ENCODE results near the gene CAMTA1. TPM values are rescaled to one million over a fixed set of nuclear protein-coding genes. Genes with fewer than 3 reads are reported as not detected.

CAMTA1 gene
- total RNA-seq, 5 donors from 2014 or later (not counting 1 experiment from before 2014, with no cell fraction given): 29.7 to 37.4 (median 34.6) TPM

GRCh38 chr1:7278045-7278444 is 492.8 kb downstream of the CAMTA1 start:
- H3K27ac Mint-ChIP-seq: no peak overlapping the region
- Histone ChIP-seq H3K27me3 (replicated peaks in 1 of 2; ENCODE audit: control insufficient read depth in 2 of 2, extremely low read depth in 1 of 2, insufficient read depth in 2 of 2, low read length in 1 of 2) (peaks cover 0 to 17% of the 10 kb centered on the region in 2 experiments), H3K36me3 (ENCODE audit: control insufficient read depth in 2 of 2, extremely low read depth in 1 of 2, insufficient read depth in 1 of 2, low read length in 1 of 2) (no peaks in the 10 kb centered on the region), H3K4me3 (ENCODE audit: control insufficient read depth in 1 of 2, extremely low read depth in 1 of 2, low read length in 1 of 2) (no peak overlapping the region), H3K4me1 (ENCODE audit: control insufficient read depth in 1 of 2, extremely low read depth in 1 of 2, insufficient read depth in 2 of 2, low read length in 2 of 2) (no peaks in the 10 kb centered on the region), H3K27ac (ENCODE audit: low read length) (no peak overlapping the region), H3K9me3 (no peaks in the 10 kb centered on the region)
- peaks cover 8 to 15% of the 10 kb centered on the region in 2 donors for H3K27me3 Mint-ChIP-seq
- H3K36me3 Mint-ChIP-seq: no peaks in the 10 kb centered on the region
- DNase-seq (no peak), ATAC-seq (replicated peaks in 1 of 4) (no peak)
- CTCF ChIA-PET: no interaction called here
- H3K4me3 Mint-ChIP-seq: no peak overlapping the region
- H3K9me3 Mint-ChIP-seq: peaks cover 8 to 10% (median 9%) of the 10 kb centered on the region in 3 donors
- no peaks in the 10 kb centered on the region for H3K4me1 Mint-ChIP-seq
- WGBS (ENCODE audit: insufficient coverage): no CpG with 5 or more reads among the region's 2 CpGs
- POLR2A ChIA-PET: interaction anchor here in 1 of 2 donors (0.6 kb wide), 1 partner anchor 785 kb away, joined by 3 read pairs; no protein-coding TSS in a partner anchor

GRCh38 chr1:7278827-7279765 is 493.8 kb downstream of the CAMTA1 start:
- Mint-ChIP-seq H3K9me3 (peaks cover 8 to 10% (median 9%) of the 10 kb centered on the region in 3 donors), H3K36me3 (no peaks in the 10 kb centered on the region), H3K27me3 (peaks cover 16 to 23% of the 10 kb centered on the region in 2 donors), H3K27ac (no peak overlapping the region), H3K4me1 (no peaks in the 10 kb centered on the region), H3K4me3 (no peak overlapping the region)
- ChIA-PET POLR2A (interaction anchor here in 1 of 2 donors (0.6 kb wide), 1 partner anchor 784 kb away, joined by 3 read pairs; no protein-coding TSS in a partner anchor), CTCF (no interaction called here)
- no peaks in the 10 kb centered on the region for H3K9me3 ChIP-seq
- WGBS (ENCODE audit: insufficient coverage): 64% methylated on average over 14 of the region's 16 CpGs
- H3K4me3 ChIP-seq (ENCODE audit: control insufficient read depth in 1 of 2, extremely low read depth in 1 of 2, low read length in 1 of 2): no peak overlapping the region
- peaks cover 0 to 20% of the 10 kb centered on the region in 2 experiments for H3K27me3 ChIP-seq (replicated peaks in 1 of 2; ENCODE audit: control insufficient read depth in 2 of 2, extremely low read depth in 1 of 2, insufficient read depth in 2 of 2, low read length in 1 of 2)
- no peaks in the 10 kb centered on the region for H3K36me3 ChIP-seq (ENCODE audit: control insufficient read depth in 2 of 2, extremely low read depth in 1 of 2, insufficient read depth in 1 of 2, low read length in 1 of 2)
- ATAC-seq (replicated peaks in 1 of 4) (no peak), DNase-seq (no peak)
- H3K4me1 ChIP-seq (ENCODE audit: control insufficient read depth in 1 of 2, extremely low read depth in 1 of 2, insufficient read depth in 2 of 2, low read length in 2 of 2): no peaks in the 10 kb centered on the region
- no peak overlapping the region for H3K27ac ChIP-seq (ENCODE audit: low read length)

- Histone ChIP-seq H3K27ac (ENCODE audit: low read length) (no peak overlapping the region), H3K9me3 (no peaks in the 10 kb centered on the region), H3K4me3 (ENCODE audit: control insufficient read depth in 1 of 2, extremely low read depth in 1 of 2, low read length in 1 of 2) (no peak overlapping the region), H3K36me3 (ENCODE audit: control insufficient read depth in 2 of 2, extremely low read depth in 1 of 2, insufficient read depth in 1 of 2, low read length in 1 of 2) (no peaks in the 10 kb centered on the region), H3K27me3 (replicated peaks in 1 of 2; ENCODE audit: control insufficient read depth in 2 of 2, extremely low read depth in 1 of 2, insufficient read depth in 2 of 2, low read length in 1 of 2) (peaks cover 0 to 22% of the 10 kb centered on the region in 2 experiments), H3K4me1 (ENCODE audit: control insufficient read depth in 1 of 2, extremely low read depth in 1 of 2, insufficient read depth in 2 of 2, low read length in 2 of 2) (no peaks in the 10 kb centered on the region)
- CTCF ChIA-PET: no interaction called here
- ATAC-seq (replicated peaks in 1 of 4) (no peak), DNase-seq (no peak)
- Mint-ChIP-seq H3K4me3 (no peak overlapping the region), H3K9me3 (peaks cover 8 to 10% (median 9%) of the 10 kb centered on the region in 3 donors), H3K36me3 (no peaks in the 10 kb centered on the region), H3K27me3 (peaks cover 19 to 27% of the 10 kb centered on the region in 2 donors), H3K27ac (no peak overlapping the region), H3K4me1 (no peaks in the 10 kb centered on the region)
- 41% methylated on average over 2 of the region's 2 CpGs for WGBS (ENCODE audit: insufficient coverage)
- POLR2A ChIA-PET: no interaction called here
These were observed 494.5 kb downstream of the CAMTA1 start for GRCh38 chr1:7279769-7280168.

- ATAC-seq (replicated peaks in 1 of 4) (no peak), DNase-seq (no peak)
- Mint-ChIP-seq H3K9me3 (peaks cover 8 to 10% (median 9%) of the 10 kb centered on the region in 3 donors), H3K36me3 (no peaks in the 10 kb centered on the region), H3K27me3 (peaks cover 25 to 30% of the 10 kb centered on the region in 2 donors), H3K27ac (no peak overlapping the region), H3K4me3 (no peak overlapping the region), H3K4me1 (no peaks in the 10 kb centered on the region)
- POLR2A ChIA-PET: no interaction called here
- Histone ChIP-seq H3K27ac (ENCODE audit: low read length) (no peak overlapping the region), H3K9me3 (no peaks in the 10 kb centered on the region), H3K27me3 (replicated peaks in 1 of 2; ENCODE audit: control insufficient read depth in 2 of 2, extremely low read depth in 1 of 2, insufficient read depth in 2 of 2, low read length in 1 of 2) (peaks cover 0 to 22% of the 10 kb centered on the region in 2 experiments), H3K36me3 (ENCODE audit: control insufficient read depth in 2 of 2, extremely low read depth in 1 of 2, insufficient read depth in 1 of 2, low read length in 1 of 2) (no peaks in the 10 kb centered on the region), H3K4me3 (ENCODE audit: control insufficient read depth in 1 of 2, extremely low read depth in 1 of 2, low read length in 1 of 2) (no peak overlapping the region), H3K4me1 (ENCODE audit: control insufficient read depth in 1 of 2, extremely low read depth in 1 of 2, insufficient read depth in 2 of 2, low read length in 2 of 2) (no peaks in the 10 kb centered on the region)
- 57% methylated on average over 2 of the region's 7 CpGs for WGBS (ENCODE audit: insufficient coverage)
- CTCF ChIA-PET: no interaction called here
These were observed 495.2 kb downstream of the CAMTA1 start for GRCh38 chr1:7280347-7280960.

- Histone ChIP-seq H3K4me3 (ENCODE audit: control insufficient read depth in 1 of 2, extremely low read depth in 1 of 2, low read length in 1 of 2) (no peak overlapping the region), H3K27ac (ENCODE audit: low read length) (no peak overlapping the region), H3K9me3 (no peaks in the 10 kb centered on the region), H3K4me1 (ENCODE audit: control insufficient read depth in 1 of 2, extremely low read depth in 1 of 2, insufficient read depth in 2 of 2, low read length in 2 of 2) (no peaks in the 10 kb centered on the region), H3K27me3 (replicated peaks in 1 of 2; ENCODE audit: control insufficient read depth in 2 of 2, extremely low read depth in 1 of 2, insufficient read depth in 2 of 2, low read length in 1 of 2) (peaks cover 0 to 22% of the 10 kb centered on the region in 2 experiments), H3K36me3 (ENCODE audit: control insufficient read depth in 2 of 2, extremely low read depth in 1 of 2, insufficient read depth in 1 of 2, low read length in 1 of 2) (no peaks in the 10 kb centered on the region)
- WGBS (ENCODE audit: insufficient coverage): 63% methylated on average over 2 of the region's 5 CpGs
- ChIA-PET CTCF (no interaction called here), POLR2A (no interaction called here)
- no peaks in the 10 kb centered on the region for H3K36me3 Mint-ChIP-seq
- no peak for ATAC-seq (replicated peaks in 1 of 4)
- H3K4me3 Mint-ChIP-seq: no peak overlapping the region
- H3K27ac Mint-ChIP-seq: no peak overlapping the region
- H3K9me3 Mint-ChIP-seq: peaks cover 5 to 8% (median 8%) of the 10 kb centered on the region in 3 donors
- no peak for DNase-seq
- no peaks in the 10 kb centered on the region for H3K4me1 Mint-ChIP-seq
- peaks cover 28 to 37% of the 10 kb centered on the region in 2 donors for H3K27me3 Mint-ChIP-seq
These were observed 496.6 kb downstream of the CAMTA1 start for GRCh38 chr1:7281821-7282220.

GRCh38 chr1:7284839-7285435 is 499.7 kb downstream of the CAMTA1 start:
- POLR2A ChIA-PET: no interaction called here
- H3K36me3 Mint-ChIP-seq: no peaks in the 10 kb centered on the region
- no peak overlapping the region for H3K27ac ChIP-seq (ENCODE audit: low read length)
- H3K27me3 ChIP-seq (replicated peaks in 1 of 2; ENCODE audit: control insufficient read depth in 2 of 2, extremely low read depth in 1 of 2, insufficient read depth in 2 of 2, low read length in 1 of 2): peaks cover 0 to 16% of the 10 kb centered on the region in 2 experiments
- ATAC-seq (replicated peaks in 1 of 4): no peak
- H3K9me3 ChIP-seq: no peaks in the 10 kb centered on the region
- no peak overlapping the region for H3K4me3 ChIP-seq (ENCODE audit: control insufficient read depth in 1 of 2, extremely low read depth in 1 of 2, low read length in 1 of 2)
- H3K4me3 Mint-ChIP-seq: no peak overlapping the region
- peaks cover 0 to 6% (median 0%) of the 10 kb centered on the region in 3 donors for H3K9me3 Mint-ChIP-seq
- H3K4me1 ChIP-seq (ENCODE audit: control insufficient read depth in 1 of 2, extremely low read depth in 1 of 2, insufficient read depth in 2 of 2, low read length in 2 of 2): no peaks in the 10 kb centered on the region
- DNase-seq: no peak
- H3K27me3 Mint-ChIP-seq: peaks cover 32 to 33% of the 10 kb centered on the region in 2 donors
- WGBS (ENCODE audit: insufficient coverage): 74% methylated on average over 7 of the region's 10 CpGs
- no peaks in the 10 kb centered on the region for H3K36me3 ChIP-seq (ENCODE audit: control insufficient read depth in 2 of 2, extremely low read depth in 1 of 2, insufficient read depth in 1 of 2, low read length in 1 of 2)
- no peaks in the 10 kb centered on the region for H3K4me1 Mint-ChIP-seq
- CTCF ChIA-PET: interaction anchor here in 1 of 2 donors (0.6 kb wide), 1 partner anchor 72 kb away, joined by 4 read pairs; no protein-coding TSS in a partner anchor
- H3K27ac Mint-ChIP-seq: no peak overlapping the region

All from T-cell (primary cell).